Suppressor macrophage (primary cell): ENCODE measurements around the gene PHOX2A.
A peak's percentile ranks its signal among the peaks of the same experiment; 100 is the strongest.
"Not testable (repeated sequence)": the region's sequence is repeated elsewhere in the genome, so short reads cannot be mapped to it uniquely, and the experiment has no call there.

Source experiments
- DNase-seq, 4 experiments: peaks; one replicate each; pipeline ENCODE4 v3.0.0-alpha.2; 2020 to 2022
- total RNA-seq, 17 experiments: gene quantifications; one replicate each; lab custom pipeline; 2026; ENCODE audit warnings: mixed read lengths in 6 of 17, inconsistent platforms in 3 of 17; lab: John Stamatoyannopoulos, UW

Gene PHOX2A
- 0 to 0.88 (median 0) reads per million in 17 experiments for total RNA-seq

DNA sequence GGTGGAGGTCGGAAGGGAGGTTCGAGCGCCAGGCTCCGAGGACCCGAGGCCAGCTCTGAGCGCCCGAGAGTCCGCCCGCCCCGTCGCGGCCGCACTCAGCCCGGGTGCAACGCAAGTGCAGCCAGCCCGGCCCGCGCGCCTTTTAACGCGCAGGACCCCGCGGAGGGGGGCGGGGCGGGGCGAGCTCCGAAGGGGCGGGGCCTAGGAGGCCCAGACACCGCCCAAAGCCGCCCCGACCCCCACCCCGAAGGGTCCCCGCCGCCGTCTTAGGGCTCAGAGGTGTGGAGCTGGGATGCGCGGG is at the start of gene PHOX2A:
PHOX2A (minus strand) TSS at position 117 of the 301 bp plus-strand sequence. CDS start 172 bp downstream, outside the sequence.
- no peak for DNase-seq

DNA sequence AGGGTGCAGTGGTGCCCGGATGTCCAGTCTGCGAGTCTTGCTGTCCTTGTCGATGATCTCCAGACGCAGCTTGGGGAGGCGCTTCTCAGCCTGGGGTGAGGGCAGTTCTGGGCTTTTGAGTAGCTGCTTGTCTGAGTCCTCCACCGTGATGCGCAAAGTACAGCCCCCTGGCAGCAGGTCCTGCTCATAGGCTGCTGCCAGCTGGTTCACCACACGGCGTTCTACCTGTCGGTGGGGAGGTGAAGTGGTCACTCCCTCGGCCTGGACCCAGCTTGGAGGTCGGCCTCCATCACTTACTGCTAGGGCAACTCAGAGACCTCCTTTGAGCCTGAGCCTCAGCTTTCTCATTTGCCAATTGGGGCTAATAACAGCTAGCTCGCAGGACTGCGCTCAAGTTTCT is 49.4 kb upstream of the PHOX2A start:
- no peak for DNase-seq

DNA sequence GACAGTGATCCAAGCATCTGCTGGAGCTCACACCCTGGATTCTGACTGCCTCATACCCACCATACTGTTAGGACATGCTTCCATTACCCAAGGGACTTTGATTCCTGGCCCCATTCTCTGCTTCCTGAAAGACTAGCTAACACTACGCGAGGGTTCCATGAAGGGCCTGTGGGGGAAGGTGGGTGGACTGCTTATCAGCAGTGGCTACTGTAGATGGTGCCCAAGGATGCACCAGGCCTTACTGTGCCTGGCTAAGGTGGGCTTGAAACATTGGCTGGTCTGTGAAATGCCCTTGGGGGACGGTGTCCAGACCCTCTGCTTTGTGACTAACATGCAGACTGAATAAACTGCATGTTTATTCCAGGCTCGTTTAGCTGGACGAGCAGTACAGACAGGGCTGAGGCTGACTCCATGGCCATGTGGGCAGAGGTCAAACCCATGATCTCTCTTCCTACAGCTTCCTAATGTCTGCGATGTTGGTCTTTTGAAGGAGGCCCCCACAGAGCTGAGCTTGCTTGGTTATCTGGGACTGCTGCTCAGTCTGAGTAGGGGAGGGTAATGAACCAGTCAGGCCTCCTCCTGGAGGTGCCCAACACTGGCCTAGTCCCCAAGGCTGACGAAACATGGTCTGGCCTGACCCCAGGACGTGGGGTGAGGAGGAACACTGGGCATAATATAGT is 48.3 kb upstream of the PHOX2A start:
- peak in 2 of 4 experiments; percentile 14 to 16 for DNase-seq

DNA sequence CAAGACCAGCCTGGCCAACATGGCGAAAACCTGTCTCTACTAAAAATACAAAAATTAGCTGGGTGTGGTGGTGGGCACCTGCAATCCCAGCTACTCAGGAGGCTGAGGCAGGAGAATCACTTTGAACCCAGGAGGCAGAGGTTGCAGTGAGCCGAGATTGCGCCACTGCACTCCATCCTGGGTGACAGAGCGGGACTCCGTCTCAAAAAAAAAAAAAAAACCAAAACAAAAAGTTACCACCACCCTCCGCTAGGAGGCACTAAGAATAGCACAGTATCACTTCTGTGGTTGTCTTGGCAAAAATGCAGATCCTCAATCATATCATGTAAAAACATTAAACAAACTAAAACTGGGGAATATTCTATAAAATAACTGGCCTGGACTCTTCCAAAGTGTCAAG is 46.8 kb upstream of the PHOX2A start:
- DNase-seq = peak; percentile 57 to 71 (median 65)

DNA sequence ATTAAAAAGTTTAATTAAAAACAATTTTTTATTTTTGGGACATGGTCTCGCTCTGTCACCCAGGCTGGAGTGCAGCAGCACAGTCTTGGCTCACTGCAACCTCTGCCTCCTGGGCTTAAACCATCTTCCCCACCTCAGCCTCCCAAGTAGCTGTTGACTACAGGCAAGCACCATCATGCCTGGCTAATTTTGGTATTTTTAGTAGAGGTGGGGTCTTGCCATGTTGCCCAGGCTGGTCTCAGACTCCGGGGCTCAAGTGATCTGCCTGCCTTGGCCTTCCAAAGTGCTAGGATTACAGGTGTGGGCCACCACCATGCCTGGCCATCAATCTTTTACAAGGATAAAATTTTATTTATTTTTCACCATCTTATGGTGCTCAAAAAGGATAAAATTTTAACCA is 43.3 kb upstream of the PHOX2A start:
- no peak for DNase-seq

DNA sequence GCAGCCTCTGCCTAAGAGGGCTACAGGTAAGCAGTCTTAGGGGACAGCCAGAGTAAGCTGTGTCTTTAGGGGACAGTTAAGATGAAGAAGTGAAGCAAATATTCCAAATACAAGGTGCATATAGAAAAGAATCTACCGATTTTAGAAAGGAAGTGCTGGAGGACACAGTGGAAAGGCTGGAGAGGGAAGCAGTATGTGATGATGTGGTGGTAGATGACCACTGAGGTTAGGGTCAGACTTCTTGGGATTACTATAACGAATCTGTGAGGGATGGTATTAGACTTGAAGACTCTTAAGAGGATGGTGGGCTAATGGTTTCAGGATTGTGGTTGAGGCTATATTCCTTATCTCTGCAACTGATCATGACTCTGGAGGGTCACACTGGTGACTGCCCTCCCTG is 40.0 kb upstream of the PHOX2A start:
- no peak for DNase-seq

DNA sequence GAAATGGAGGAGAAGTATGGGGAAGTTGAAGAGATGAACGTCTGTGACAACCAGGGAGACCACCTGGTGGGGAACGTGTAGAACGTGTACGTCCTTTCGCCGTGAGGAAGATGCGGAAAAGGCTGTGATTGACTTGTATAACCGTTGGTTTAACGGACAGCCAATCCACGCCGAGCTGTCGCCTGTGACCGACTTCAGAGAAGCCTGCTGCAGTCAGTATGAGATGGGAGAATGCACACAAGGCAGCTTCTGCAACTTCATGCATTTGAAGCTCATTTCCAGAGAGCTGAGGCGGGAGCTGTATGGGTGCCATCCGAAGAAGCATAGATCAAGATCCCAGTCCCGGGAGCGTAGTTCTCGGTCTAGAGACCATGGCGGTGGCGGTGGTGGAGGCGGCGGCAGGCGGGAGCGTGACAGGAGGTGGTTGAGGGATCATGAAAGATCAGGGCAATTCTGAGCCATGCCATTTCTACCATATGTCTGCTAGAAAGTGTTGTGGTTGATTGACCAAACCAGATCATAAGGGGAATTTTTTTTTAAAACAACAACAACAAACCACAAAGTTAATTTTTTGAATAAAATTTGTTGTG is 36.8 kb upstream of the PHOX2A start:
- no peak for DNase-seq

DNA sequence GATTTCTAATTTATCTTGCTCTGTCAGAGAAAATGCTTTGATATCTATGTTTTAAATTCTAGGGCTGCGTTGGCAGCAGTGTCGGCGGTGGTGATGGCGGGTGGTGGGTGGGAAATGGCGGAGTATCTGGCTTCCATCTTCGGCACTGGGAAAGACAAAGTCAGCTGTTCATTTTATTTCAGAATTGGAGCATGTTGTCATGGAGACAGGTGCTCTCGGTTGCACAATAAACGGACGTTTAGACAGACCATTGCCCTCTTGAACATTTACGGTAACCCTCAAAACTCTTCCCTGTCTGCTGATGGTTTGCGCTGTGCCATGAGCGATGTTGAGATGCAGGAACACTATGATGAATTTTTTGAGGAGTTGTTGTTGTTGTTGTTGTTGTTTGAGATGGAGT is 36.1 kb upstream of the PHOX2A start:
- no peak for DNase-seq

DNA sequence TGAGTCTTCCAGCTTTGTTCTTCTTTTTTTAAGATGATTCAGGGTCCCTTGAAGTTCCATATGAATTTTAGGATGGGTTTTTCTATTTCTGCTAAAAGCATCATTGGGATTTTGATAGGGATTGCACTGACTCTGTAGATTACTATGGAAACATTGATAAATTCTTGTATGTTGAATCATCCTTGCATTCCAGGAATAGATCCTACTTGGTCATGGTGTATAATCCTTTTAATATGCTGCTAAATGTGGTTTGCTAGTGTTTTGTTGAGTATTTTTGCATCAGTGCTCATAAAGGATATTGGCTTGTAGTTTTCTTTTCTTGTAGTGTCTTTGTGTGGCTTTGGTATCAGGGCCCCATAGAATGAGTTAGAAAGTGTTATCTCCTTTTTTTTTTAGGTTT is 34.9 kb upstream of the PHOX2A start:
- no peak for DNase-seq

DNA sequence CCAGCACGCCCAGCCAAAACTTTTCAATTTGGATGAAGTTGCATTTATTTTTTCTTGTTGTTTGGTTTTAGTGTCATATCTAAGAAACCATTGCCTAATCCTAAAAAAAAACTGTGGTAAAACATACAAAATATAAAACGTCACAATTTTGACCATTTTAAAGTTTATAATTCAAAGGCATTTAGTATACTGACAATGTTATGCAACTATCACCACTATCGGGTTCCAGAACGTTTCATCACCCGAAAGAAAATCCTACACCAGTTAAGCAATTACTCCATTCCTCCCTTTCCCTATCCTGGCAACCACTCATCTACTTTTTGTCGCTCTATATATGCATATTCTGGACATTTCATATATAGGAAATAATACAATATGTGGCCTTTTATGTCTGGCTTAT is 30.5 kb upstream of the PHOX2A start:
- DNase-seq = no peak

DNA sequence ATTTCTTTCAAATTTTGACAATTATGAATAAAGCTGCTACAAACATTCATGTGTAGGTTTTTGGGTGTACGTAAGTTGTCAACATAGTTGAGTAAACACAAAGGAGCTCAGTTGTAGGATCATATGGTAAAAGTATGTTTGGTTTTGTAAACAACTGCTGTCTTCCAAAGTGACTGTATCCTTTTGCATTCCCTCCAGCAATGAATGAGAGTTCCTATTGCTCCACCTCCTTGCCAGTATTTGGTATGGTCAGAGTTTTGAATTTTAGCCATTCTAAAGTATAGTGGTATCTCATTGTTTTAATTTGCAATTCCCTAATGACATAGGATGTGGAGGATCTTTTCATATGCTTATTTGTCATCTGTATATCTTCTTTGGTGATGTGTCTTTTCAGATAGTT is 28.0 kb upstream of the PHOX2A start:
- DNase-seq = no peak

DNA sequence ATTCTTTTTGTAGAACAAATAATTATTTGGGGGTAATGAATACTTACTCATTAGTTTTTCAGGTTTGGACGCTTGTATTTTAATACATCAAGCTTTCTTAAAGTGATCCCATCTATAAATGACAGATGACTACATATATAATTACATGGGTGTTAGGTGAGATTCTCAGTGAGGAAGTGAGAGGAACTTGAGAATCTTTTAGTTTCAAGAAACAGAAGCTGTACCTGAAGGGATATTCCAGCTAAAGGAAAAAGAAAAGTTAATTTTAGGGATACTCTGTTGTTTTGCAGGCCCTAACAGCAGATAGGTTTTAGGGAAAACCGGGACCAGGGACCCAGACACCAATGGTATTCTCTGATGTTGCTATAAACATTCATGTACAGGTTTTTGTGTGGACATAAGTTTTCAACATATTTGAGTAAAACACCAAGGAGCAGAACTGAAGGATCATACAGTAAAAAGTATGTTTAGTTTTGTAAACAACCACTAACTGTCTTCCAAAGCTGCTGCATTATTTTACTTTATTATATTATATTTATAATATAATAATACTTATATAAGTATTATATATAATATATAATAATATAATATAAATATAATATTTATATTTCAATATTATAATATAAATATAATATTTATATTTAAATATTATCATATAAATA is 24.1 kb upstream of the PHOX2A start:
- no peak for DNase-seq

DNA sequence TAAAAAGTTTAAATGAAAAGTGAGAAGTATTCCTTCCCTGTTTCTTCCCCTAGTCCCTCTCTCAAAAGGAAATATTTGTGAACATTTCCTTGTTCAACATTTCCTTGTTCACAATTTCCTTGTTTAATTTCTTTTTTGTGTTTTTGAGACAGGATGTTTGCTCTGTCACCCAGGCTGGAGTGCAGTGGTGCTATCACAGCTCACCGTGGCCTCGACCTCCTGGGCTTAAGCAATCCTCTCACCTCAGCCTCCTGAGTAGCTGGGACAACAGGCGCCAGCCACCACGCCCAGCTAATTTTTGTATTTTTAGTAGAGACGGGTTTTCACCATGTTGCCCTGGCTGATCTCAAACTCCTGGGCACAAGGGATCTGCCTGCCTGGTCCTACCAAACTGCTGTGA is 23.0 kb upstream of the PHOX2A start:
- not testable (repeated sequence) for DNase-seq

DNA sequence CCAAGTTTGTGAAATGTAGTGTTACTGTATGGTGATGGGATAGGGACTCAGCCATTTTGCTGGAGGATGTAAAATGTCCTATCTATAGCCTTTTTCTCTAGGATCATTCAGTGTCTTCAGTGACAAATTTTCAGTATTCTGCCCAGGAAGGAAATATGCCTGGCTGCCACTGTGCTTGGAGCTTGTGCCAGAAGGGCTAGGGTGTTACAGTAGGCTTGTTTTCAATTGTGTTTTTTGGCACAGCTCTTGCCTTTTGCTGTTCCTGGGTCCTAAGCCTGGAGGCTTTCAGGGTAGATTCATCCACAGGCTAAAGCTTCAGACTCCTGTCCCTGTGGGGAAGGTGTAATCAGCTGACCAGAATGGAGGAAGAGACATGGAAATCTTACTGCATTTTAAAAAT is 22.0 kb upstream of the PHOX2A start:
- no peak for DNase-seq

DNA sequence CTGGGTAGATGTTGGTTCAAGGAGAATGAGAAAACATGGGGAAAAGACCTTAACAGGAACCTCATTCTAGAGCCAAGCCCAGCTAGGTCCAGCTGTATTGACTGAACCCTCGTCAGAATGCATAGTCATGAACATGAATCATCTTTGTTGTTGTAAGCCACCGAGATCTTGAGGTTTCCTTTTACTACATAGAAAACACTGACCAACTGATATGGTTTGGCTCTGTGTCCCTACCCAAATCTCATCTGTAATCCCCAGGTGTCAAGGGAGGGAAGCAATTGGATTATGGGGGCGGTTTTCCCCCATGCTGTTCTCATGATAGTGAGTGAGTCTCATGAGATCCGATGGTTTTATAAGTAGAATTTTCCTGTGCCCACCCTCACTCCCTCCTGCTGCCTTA is 19.4 kb upstream of the PHOX2A start:
- DNase-seq = peak; percentile 27 to 59 (median 44)

DNA sequence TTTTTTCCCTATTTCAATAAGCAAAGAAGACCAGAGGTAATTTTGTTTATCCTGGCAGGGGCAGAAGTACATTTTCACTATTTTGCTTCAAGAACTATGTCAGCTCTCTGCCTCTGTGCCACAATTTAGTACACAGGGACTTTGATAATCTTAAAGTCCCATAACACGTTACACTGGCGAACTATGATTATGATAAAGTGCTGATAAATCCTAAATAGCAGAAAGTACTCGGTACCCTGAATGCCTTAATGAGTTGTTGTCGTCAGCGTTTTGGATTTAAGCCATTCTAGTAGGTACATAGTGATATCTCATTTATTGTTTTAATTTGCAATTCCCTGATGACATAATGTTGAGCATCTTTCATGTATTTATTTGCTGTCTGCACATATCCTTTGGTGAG is 16.6 kb upstream of the PHOX2A start:
- DNase-seq = no peak

DNA sequence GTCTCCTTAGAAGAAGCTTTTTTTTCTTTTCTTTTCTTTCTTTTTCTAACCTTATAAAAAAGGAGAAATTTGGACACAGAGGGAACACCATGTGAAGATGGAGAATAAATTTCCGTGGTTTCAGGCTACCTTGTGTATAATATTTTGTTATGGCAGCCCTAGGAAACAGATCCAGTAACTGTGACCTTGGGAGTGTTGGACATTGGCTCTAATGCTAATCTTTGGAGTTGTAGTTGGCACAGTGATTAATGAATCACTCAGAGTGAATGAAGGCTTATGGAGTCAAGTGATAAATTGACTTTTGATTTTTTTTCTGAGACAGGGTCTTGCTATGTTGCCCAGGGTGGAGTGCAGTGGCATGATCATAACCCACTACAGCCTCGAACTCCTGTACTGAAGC is 15.5 kb upstream of the PHOX2A start:
- no peak for DNase-seq

DNA sequence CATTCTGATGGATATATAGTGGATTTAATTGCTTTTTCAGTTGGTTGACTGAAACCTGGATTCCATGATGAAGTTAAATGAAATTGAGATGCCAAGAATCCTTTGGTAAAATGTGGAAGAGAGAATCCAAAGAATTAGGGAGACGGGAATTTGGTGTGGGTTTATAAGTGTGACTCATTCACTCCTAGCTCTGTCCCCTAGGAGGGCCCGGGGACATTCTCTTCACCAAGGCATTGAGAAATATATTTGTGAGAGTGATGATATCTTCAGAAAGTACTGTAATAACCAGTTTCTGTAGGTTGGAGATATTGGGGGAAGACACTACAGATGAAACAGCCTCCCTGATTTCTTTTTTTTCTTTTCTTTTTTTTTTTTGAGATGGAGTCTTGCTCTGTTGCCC is 13.6 kb upstream of the PHOX2A start:
- DNase-seq = no peak

DNA sequence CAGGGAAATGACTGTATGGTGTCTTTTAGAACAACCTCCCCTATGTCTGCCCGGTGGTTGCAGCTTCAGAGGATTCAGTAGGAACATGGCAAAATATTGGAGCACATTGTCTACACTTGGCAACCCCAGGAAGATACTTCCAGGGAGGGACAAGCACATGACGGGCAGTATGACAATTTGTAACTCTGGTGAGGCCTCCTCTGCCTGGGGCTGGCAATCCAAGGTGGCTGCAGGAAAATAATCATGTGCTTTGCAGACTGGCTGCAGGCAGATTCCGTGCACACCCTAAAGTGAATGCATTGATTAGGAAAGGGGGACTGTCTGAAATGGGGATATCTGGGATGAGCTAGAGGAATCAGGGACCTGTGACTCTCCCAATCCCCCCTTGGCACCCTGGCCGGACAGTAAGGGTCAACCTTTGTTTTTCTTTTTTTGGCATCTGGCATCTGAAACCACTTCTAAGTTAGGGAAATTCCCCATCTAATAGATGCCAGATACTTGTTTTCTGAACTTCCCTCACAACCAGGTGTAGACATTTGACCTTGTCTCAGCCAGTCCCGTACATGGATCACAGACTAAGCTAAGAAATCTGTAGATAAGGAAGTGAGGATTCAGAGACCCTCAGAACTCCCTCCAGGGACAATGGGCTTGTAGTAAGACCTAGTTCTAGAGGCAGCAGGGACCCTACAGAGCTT is 10.5 kb upstream of the PHOX2A start:
- no peak for DNase-seq

DNA sequence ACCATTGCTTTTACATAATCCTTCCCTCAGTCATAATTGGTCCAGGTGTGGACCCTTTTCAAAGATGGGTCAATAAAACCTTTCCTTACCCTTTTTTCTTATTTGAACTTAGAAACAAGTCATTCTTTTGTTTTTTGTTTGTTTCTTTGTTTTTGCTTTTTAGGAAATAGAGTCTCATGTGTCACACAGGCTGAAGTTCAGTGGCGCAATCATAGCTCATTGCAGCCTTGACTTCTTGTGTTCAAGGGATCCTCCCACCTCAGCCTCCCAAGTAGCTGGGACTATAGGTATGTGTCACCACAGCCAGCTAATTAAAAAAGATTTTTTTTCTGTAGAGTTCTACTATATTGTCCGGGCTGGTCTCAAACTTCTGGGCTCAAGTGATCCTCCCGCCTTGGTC is 9.4 kb upstream of the PHOX2A start:
- DNase-seq = peak in 3 of 4 experiments; percentile 37 to 40 (median 39)

DNA sequence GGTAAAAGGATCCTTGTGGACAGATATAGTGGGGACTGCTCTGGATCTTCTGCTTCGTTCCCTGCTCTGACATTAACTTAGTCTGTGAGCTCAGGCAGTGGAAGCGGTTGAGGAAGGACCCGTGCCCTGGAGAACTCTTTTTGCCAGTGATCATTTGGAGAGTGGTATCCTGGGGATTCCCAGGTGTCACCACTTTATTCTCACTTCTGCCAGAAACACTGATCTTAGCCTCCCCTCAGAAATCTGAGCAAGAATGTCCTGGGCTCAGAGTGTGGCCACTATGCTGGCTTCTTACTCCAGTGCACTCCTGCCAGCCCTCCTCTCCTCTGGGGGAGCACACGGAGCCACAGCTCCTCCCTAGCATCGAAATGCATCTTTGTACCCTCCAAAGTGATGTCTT is 7.6 kb upstream of the PHOX2A start:
- no peak for DNase-seq

DNA sequence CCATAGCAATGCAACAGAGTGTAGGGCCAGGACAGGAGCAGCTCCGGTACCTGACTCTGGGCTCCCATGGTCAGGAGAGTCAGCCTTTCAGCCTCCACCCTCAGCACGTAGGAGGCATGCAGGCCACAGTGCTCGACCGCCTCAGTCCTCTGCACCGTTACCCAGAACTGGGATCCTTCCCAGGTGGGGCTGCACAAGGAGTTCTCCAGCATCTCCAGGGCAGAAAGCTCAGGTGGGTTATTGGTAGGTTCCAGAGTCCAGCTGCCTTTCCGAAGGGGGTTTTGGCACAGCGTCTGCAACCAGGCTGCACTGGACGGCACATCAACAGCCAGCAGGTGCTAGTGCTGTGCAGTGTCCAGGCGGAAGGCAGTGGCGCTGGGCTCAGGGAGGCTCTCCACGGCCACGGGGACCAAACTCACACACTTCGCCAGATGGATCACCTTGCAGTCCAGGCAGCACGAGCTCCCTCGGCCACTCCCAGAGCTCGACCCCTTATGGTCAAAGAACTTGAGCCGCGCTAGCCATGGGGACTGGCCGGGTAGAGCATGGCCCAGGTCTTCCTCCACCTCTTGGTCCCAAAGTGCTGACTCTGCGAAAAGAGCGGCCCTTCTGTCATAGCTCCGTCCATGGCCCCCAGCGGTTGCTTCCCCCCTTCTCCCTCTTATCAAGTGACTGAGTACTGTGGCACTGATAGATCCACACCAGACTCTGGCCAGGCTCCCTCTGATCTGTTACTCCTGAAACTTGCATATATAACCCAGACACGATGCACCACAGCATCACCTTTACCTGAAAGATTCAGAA is 6.9 kb upstream of the PHOX2A start:
- DNase-seq = no peak

DNA sequence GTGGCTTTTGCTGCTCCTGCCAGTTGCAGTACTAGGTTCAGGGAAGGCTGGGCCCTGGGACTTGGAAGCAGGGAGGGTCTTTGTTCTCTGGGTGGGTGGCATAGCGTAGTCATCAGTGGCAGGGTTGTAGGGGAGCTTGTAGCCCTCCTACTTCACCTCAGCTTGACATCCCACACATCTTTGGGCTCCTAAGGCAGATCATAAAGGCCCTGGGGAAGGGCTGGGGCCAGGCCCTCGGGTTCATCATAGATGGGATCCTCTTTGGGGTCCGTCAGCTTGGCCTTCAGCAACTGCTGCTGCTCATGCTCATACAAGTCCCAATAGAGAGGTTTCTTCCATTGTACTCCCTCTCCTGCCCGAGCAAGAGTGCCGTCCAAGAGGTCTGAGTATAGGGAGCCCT is 6.0 kb upstream of the PHOX2A start:
- DNase-seq = no peak
